Activated naive CD8-positive, alpha-beta T cell treated with anti-CD3 and anti-CD28 coated beads, Interleukin-2, amount 50 U/mL, for 24 hours (primary cell): ENCODE results near the gene RIC1.

Experiments used
- ATAC-seq: fragments of 150-1000 bp; cut with Tn5 transposase; one replicate; pipeline ENCODE4 v1.10.0; 2021
- DNase-seq: peaks from one replicate; pipeline ENCODE4 v3.0.0; 2021
- H3K27ac Mint-ChIP-seq: one replicate; pipeline ENCODE4 v1.8.0; 2021; ENCODE audit warnings: mild to moderate bottlenecking, mixed read lengths
- H3K27me3 Mint-ChIP-seq: one replicate; pipeline ENCODE4 v1.8.0; 2021; ENCODE audit warnings: mixed read lengths
- H3K36me3 Mint-ChIP-seq: one replicate; pipeline ENCODE4 v1.8.0; 2021; ENCODE audit warnings: low read depth, mixed read lengths
- H3K4me1 Mint-ChIP-seq: one replicate; pipeline ENCODE4 v1.8.0; 2021; ENCODE audit warnings: mixed read lengths
- H3K4me3 Mint-ChIP-seq: one replicate; pipeline ENCODE4 v1.8.0; 2021; ENCODE audit warnings: mild to moderate bottlenecking, moderate library complexity, mixed read lengths
- H3K9me3 Mint-ChIP-seq: one replicate; pipeline ENCODE4 v1.8.0; 2021; ENCODE audit warnings: mixed read lengths

RIC1 gene

GRCh38 chr9:5818424-5819142 is 189.7 kb downstream of the RIC1 start:
- Mint-ChIP-seq H3K27me3 (no peaks in the 10 kb centered on the region), H3K36me3 (peaks cover 23% of the 10 kb centered on the region)

GRCh38 chr9:5819174-5819573 is 190.3 kb downstream of the RIC1 start:
- Mint-ChIP-seq H3K4me3 (no peak overlapping the region), H3K27me3 (no peaks in the 10 kb centered on the region), H3K36me3 (peaks cover 27% of the 10 kb centered on the region), H3K27ac (no peak overlapping the region), H3K4me1 (peaks cover 13% of the 10 kb centered on the region), H3K9me3 (no peaks in the 10 kb centered on the region)
- ATAC-seq (no peak), DNase-seq (no peak)

More at GRCh38 chr9:5818424-5819142, 189.7 kb downstream of the RIC1 start:
- ATAC-seq, result no peak
- Mint-ChIP-seq H3K4me3 (no peak overlapping the region), H3K9me3 (no peaks in the 10 kb centered on the region), H3K27ac (no peak overlapping the region), H3K4me1 (peaks cover 13% of the 10 kb centered on the region)
- no peak for DNase-seq

GRCh38 chr9:5820425-5820824 is 191.5 kb downstream of the RIC1 start:
- Mint-ChIP-seq H3K4me1 (peaks cover 17% of the 10 kb centered on the region), H3K9me3 (no peaks in the 10 kb centered on the region), H3K27ac (peak overlapping the region; percentile 31), H3K4me3 (no peak overlapping the region), H3K36me3 (peaks cover 30% of the 10 kb centered on the region), H3K27me3 (no peaks in the 10 kb centered on the region)
- ATAC-seq (no peak), DNase-seq (no peak)

- ATAC-seq, result no peak
- Mint-ChIP-seq H3K36me3 (peaks cover 16% of the 10 kb centered on the region), H3K27me3 (no peaks in the 10 kb centered on the region), H3K4me3 (no peak overlapping the region), H3K27ac (no peak overlapping the region), H3K4me1 (peaks cover 23% of the 10 kb centered on the region), H3K9me3 (no peaks in the 10 kb centered on the region)
- no peak for DNase-seq
These were observed 196.3 kb downstream of the RIC1 start for GRCh38 chr9:5825223-5825622.
